GM12864 (cell line): ENCODE results near the gene DNER.
"Not testable (repeated sequence)": the region's sequence is repeated elsewhere in the genome, so short reads cannot be mapped to it uniquely, and the experiment has no call there.

ENCODE experiments used
- DNase-seq: peaks from one replicate; pipeline ENCODE4 v3.0.0-alpha.2; 2011; ENCODE audit warnings: low read depth
- H3K4me3 ChIP-seq: 2 replicates; pipeline ENCODE4 v1.5.1; 2011; ENCODE audit warnings: mild to moderate bottlenecking, low read depth, low read length, control low read depth
- CTCF ChIP-seq: IDR thresholded peaks from 2 replicates; pipeline ENCODE4 v1.5.1; 2011; ENCODE audit warnings: low read depth, mild to moderate bottlenecking, moderate library complexity, low read length, control low read depth, inconsistent platforms; ENCODE audit errors: missing control alignments

Gene DNER

GRCh38 chr2:229387866-229388265 is 326.5 kb downstream of the DNER start:
- H3K4me3 ChIP-seq = no peak overlapping the region
- TF ChIP-seq CTCF = no peak
- no peak for DNase-seq

GRCh38 chr2:229380101-229380625 is 334.2 kb downstream of the DNER start:
- no peak for DNase-seq
- no peak for TF ChIP-seq CTCF
- H3K4me3 ChIP-seq = no peak overlapping the region

GRCh38 chr2:229378386-229378785 is 336.0 kb downstream of the DNER start:
- TF ChIP-seq CTCF = no peak
- H3K4me3 ChIP-seq = no peak overlapping the region
- DNase-seq = no peak

GRCh38 chr2:229376866-229377265 is 337.5 kb downstream of the DNER start:
- DNase-seq = no peak
- H3K4me3 ChIP-seq = no peak overlapping the region
- TF ChIP-seq CTCF = no peak

GRCh38 chr2:229375251-229375650 is 339.1 kb downstream of the DNER start:
- TF ChIP-seq CTCF = no peak

GRCh38 chr2:229373311-229373710 is 341.0 kb downstream of the DNER start:
- not testable (repeated sequence) for DNase-seq, H3K4me3 ChIP-seq

More at GRCh38 chr2:229375251-229375650, 339.1 kb downstream of the DNER start:
- no peak overlapping the region for H3K4me3 ChIP-seq
- no peak for DNase-seq

- no peak for TF ChIP-seq CTCF
- no peak for DNase-seq
- no peak overlapping the region for H3K4me3 ChIP-seq
Observed at GRCh38 chr2:229372207-229372606, 342.1 kb downstream of the DNER start.

GRCh38 chr2:229371086-229371485 is 343.3 kb downstream of the DNER start:
- no peak overlapping the region for H3K4me3 ChIP-seq
- no peak for DNase-seq
- TF ChIP-seq CTCF = no peak
